ENCODE measurements around the gene SLC22A14. TPM values are rescaled to one million over a fixed set of nuclear protein-coding genes. Genes with fewer than 3 reads are reported as not detected.

Gene SLC22A14
- total and polyA plus RNA-seq, 10 of the 15 experiments (the other 5 are each of a cell fraction or from before 2014, with no cell fraction given) = not detected

GRCh38 chr3:38254872-38255271 lies 27.2 kb upstream of the SLC22A14 start:
- ChIA-PET RAD21 (ENCODE audit: unreplicated experiment) (no interaction called here), POLR2A (no interaction called here), CTCF (no interaction called here), SMC1A (ENCODE audit: uncharacterized antibody, unreplicated experiment) (interaction anchor here (1.9 kb wide), 1 partner anchor 16 kb away, joined by 5 read pairs; no protein-coding TSS in a partner anchor)
- no peaks in the 10 kb centered on the region for H3K4me1 ChIP-seq (ENCODE audit: control insufficient read depth, insufficient read depth, low read length)
- no peaks in the 10 kb centered on the region for H3K9me3 ChIP-seq (replicated peaks; ENCODE audit: control insufficient read depth, insufficient read depth, low read length)
- H2AFZ ChIP-seq (ENCODE audit: control insufficient read depth, low read depth, low read length) = no peak overlapping the region
- no peak for DNase-seq (ENCODE audit: low read depth, low spot score)
- no peak for TF ChIP-seq ZBED1 (IDR thresholded peaks at IDR 0.05; ENCODE audit: borderline replicate concordance)
- TF ChIP-seq BCLAF1 (IDR thresholded peaks at IDR 0.05) = no peak
- TF ChIP-seq DPF2 (IDR thresholded peaks at IDR 0.05) = no peak
- no peak for TF ChIP-seq CTCF (IDR thresholded peaks at IDR 0.05 in 2 of 3, conservative IDR thresholded peaks at IDR 0.05 in 1 of 3; ENCODE audit: control insufficient read depth in 2 of 3, extremely low read depth in 1 of 3, insufficient read depth in 1 of 3, low read depth in 3 of 3, low read length in 3 of 3)
- no peak for TF ChIP-seq ATF7 (IDR thresholded peaks at IDR 0.05; ENCODE audit: low read depth)
- TF ChIP-seq NFXL1 (IDR thresholded peaks at IDR 0.05; ENCODE audit: borderline replicate concordance) = no peak
- TF ChIP-seq FOXM1 (IDR thresholded peaks at IDR 0.05; ENCODE audit: low read depth, low read length) = no peak
- TF ChIP-seq HSF1 (IDR thresholded peaks at IDR 0.05; ENCODE audit: low read depth, low read length) = no peak
- TF ChIP-seq BCL11A (IDR thresholded peaks at IDR 0.05; ENCODE audit: low read depth, low read length) = no peak
- TF ChIP-seq IKZF2 (IDR thresholded peaks at IDR 0.05) = no peak
- TF ChIP-seq YBX1 (IDR thresholded peaks at IDR 0.05) = no peak
- TF ChIP-seq RAD21 (IDR thresholded peaks at IDR 0.05; ENCODE audit: insufficient read depth, low read depth, low read length) = no peak
- no peak for TF ChIP-seq ZNF207 (IDR thresholded peaks at IDR 0.05; ENCODE audit: borderline replicate concordance)
- no peak for TF ChIP-seq FOXK2 (IDR thresholded peaks at IDR 0.05)
- no peak for TF ChIP-seq ZNF24 (IDR thresholded peaks at IDR 0.05)
- TF ChIP-seq E2F8 (IDR thresholded peaks at IDR 0.05; ENCODE audit: low read depth, partially characterized antibody) = no peak
- TF ChIP-seq SMAD5 (IDR thresholded peaks at IDR 0.05; ENCODE audit: low read depth) = no peak
- no peaks in the 10 kb centered on the region for H3K79me2 ChIP-seq (ENCODE audit: control insufficient read depth, insufficient read depth, low read length)
- H3K4me2 ChIP-seq (ENCODE audit: control insufficient read depth, insufficient read depth) = no peak overlapping the region
- WGBS (ENCODE audit: insufficient coverage, insufficient replicate concordance, low lambda C conversion rate, missing lambda C conversion rate) = 50% methylated on average over 2 of the region's 2 CpGs
- no peaks in the 10 kb centered on the region for H4K20me1 ChIP-seq (ENCODE audit: control insufficient read depth, insufficient read depth)
- intact Hi-C loops (cut with micrococcal nuclease; ENCODE audit: unreplicated experiment) (no loop called here), in situ Hi-C loops (cut with MboI) (no loop called here)
- FAIRE-seq = no peak
- no peaks in the 10 kb centered on the region for H3K27me3 ChIP-seq (replicated peaks in 1 of 2; ENCODE audit: control insufficient read depth in 2 of 2, insufficient read depth in 2 of 2, low read length in 1 of 2)
- no peak overlapping the region for H3K27ac ChIP-seq (ENCODE audit: control insufficient read depth, insufficient read depth)
- H3K36me3 ChIP-seq (ENCODE audit: control insufficient read depth in 2 of 2, insufficient read depth in 2 of 2, low read length in 1 of 2) = peaks cover 9 to 20% of the 10 kb centered on the region in 2 experiments
- no peak overlapping the region for H3K9ac ChIP-seq (ENCODE audit: control insufficient read depth, insufficient read depth, low read length)
- no peak for ATAC-seq
- no TSS peak for BruUV-seq (replicated peaks)
- H3K4me3 ChIP-seq = no peak overlapping the region
